Activated naive CD4-positive, alpha-beta T cell treated with anti-CD3 and anti-CD28 coated beads, Interleukin-2, amount 50 U/mL, for 72 hours (primary cell): ENCODE results near the gene SBF2. TPM values are rescaled to one million over a fixed set of nuclear protein-coding genes. Genes with fewer than 3 reads are reported as not detected.
"Not testable (repeated sequence)": the region's sequence is repeated elsewhere in the genome, so short reads cannot be mapped to it uniquely, and the experiment has no call there.

ENCODE experiments used
- ATAC-seq, 2 donors: fragments of 150-1000 bp; cut with Tn5 transposase; 2 replicates each; pipeline ENCODE4 v1.10.0; 2021; ENCODE audit warnings: mild to moderate bottlenecking in 2 of 2, moderate library complexity in 2 of 2
- DNase-seq, 2 donors: peaks; one replicate each; pipeline ENCODE4 v3.0.0; 2021 to 2022; ENCODE audit warnings: low spot score in 2 of 2
- H3K27ac Mint-ChIP-seq, 2 donors: one replicate each; pipeline ENCODE4 v1.8.0; 2022; ENCODE audit warnings: mild to moderate bottlenecking in 2 of 2, mixed read lengths in 2 of 2
- H3K36me3 Mint-ChIP-seq, 2 donors: one replicate each; pipeline ENCODE4 v1.8.0; 2022; ENCODE audit warnings: mixed read lengths in 2 of 2
- H3K9me3 Mint-ChIP-seq, 2 donors: one replicate each; pipeline ENCODE4 v1.8.0; 2022; ENCODE audit warnings: mixed read lengths in 2 of 2
- total RNA-seq, 2 donors: library from RNA; stranded (reverse); gene quantifications; one replicate each; pipeline ENCODE4 v1.2.3, GENCODE V29; 2022

Gene SBF2
- total RNA-seq, 2 donors from 2014 or later: 17.8 to 33.2 TPM

DNA sequence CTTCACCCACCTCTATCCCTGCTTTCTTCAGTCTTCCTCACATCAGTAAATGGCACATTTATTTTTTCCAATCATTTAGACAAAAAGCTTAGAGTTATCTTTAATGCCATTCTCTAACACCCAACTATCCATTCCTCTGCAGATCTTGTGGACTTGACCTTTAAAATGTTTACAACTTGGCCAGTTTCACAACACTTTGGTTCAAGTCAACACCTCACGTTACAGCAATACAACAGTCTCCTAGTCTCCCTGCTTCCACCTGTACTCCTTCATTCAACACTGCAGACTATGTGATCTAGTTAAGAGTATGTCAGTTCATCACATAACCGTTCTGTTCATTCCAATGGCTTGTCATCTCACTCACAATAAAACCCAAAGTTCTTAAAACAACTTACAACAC is 325.0 kb downstream of the SBF2 start:
- DNase-seq (no peak), ATAC-seq (no peak)
- no peaks in the 10 kb centered on the region for H3K9me3 Mint-ChIP-seq

GRCh38 chr11:9962722-9963121 is 331.3 kb downstream of the SBF2 start:
- Mint-ChIP-seq H3K36me3 (no peaks in the 10 kb centered on the region), H3K9me3 (no peaks in the 10 kb centered on the region), H3K27ac (no peak overlapping the region)
- ATAC-seq (no peak), DNase-seq (no peak)

More for the DNA sequence above, 325.0 kb downstream of the SBF2 start:
- H3K36me3 Mint-ChIP-seq: no peaks in the 10 kb centered on the region
- no peak overlapping the region for H3K27ac Mint-ChIP-seq

DNA sequence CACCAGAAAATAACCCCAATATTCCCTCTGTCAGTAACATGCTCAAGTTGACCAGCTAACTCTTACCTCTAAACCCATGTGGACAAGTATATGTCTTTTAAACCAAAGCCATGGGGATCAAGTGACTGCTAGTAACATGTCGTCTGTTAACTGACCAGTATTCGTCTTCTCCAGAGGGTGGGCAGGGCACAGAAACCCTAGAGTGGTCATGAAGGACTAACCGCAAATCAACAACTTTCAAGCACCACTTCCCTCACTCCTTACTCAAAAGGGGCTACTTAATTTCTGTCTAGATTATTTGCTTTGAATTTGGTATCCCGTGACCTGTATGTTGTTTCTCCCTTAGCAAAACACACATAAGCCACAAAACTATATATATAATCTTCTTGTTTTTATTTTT is 336.9 kb downstream of the SBF2 start:
- DNase-seq (no peak), ATAC-seq (no peak)
- Mint-ChIP-seq H3K9me3 (no peaks in the 10 kb centered on the region), H3K27ac (no peak overlapping the region), H3K36me3 (no peaks in the 10 kb centered on the region)

- no peak for ATAC-seq
- H3K27ac Mint-ChIP-seq: no peak overlapping the region
These were observed 337.5 kb downstream of the SBF2 start for GRCh38 chr11:9956483-9956882.

GRCh38 chr11:9955391-9955790 is 338.6 kb downstream of the SBF2 start:
- DNase-seq (no peak), ATAC-seq (no peak)
- no peaks in the 10 kb centered on the region for H3K36me3 Mint-ChIP-seq
- no peaks in the 10 kb centered on the region for H3K9me3 Mint-ChIP-seq
- H3K27ac Mint-ChIP-seq: no peak overlapping the region

More at GRCh38 chr11:9956483-9956882, 337.5 kb downstream of the SBF2 start:
- Mint-ChIP-seq H3K9me3 (no peaks in the 10 kb centered on the region), H3K36me3 (no peaks in the 10 kb centered on the region)
- no peak for DNase-seq

GRCh38 chr11:9953994-9954626 is 339.9 kb downstream of the SBF2 start:
- H3K27ac Mint-ChIP-seq: no peak overlapping the region
- no peaks in the 10 kb centered on the region for H3K36me3 Mint-ChIP-seq
- ATAC-seq (no peak), DNase-seq (no peak)
- no peaks in the 10 kb centered on the region for H3K9me3 Mint-ChIP-seq

GRCh38 chr11:9952511-9953196 is 341.4 kb downstream of the SBF2 start:
- H3K36me3 Mint-ChIP-seq: no peaks in the 10 kb centered on the region
- DNase-seq: no peak
- ATAC-seq: no peak
- H3K27ac Mint-ChIP-seq: no peak overlapping the region
- no peaks in the 10 kb centered on the region for H3K9me3 Mint-ChIP-seq

DNA sequence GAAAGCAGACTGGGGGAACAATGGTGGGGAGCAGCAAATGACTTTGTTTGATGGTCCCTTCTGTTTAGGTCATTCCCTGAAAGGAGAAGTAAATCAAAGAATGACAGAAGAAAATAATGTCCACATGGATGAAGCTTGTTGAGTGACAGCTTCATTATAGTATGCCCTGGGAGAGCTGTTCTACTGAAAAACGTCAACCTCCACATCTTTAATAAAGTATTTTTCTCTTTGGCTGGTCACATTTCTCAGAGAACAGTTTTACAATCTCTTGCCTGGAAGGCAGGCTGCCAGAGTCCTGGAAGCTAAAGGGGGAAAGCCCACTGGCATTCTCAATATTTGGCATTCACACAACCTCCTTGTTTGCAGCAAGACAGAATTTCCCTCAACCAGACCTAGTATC is 342.2 kb downstream of the SBF2 start:
- no peaks in the 10 kb centered on the region for H3K9me3 Mint-ChIP-seq
- ATAC-seq: no peak
- H3K27ac Mint-ChIP-seq: no peak overlapping the region

DNA sequence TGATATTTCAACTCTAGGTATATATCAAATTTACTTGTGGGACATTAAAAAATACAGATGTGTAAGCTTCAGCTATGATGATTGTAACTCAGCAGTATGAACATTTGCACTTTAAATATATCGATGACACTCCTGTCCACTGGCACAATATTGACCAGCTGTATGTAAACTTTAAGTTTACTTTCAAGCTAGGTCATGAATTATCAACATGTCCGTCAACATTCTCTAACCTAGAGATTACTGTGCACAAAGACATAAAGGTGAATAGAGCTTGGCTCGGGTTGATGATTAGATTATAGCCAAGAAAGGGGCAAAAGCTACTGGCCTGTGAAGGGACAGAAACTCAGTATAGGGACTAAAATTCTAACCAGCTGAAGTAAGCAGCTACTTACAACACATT is 343.6 kb downstream of the SBF2 start:
- peaks cover 2% of the 10 kb centered on the region in 2 donors for H3K36me3 Mint-ChIP-seq
- ATAC-seq (no peak), DNase-seq (no peak)
- no peaks in the 10 kb centered on the region for H3K9me3 Mint-ChIP-seq
- no peak overlapping the region for H3K27ac Mint-ChIP-seq

More for the DNA sequence above, 342.2 kb downstream of the SBF2 start:
- DNase-seq: no peak
- H3K36me3 Mint-ChIP-seq: no peaks in the 10 kb centered on the region

- H3K27ac Mint-ChIP-seq: no peak overlapping the region
- H3K9me3 Mint-ChIP-seq: peaks cover 3 to 7% of the 10 kb centered on the region in 2 donors
- H3K36me3 Mint-ChIP-seq: peaks cover 11 to 13% of the 10 kb centered on the region in 2 donors
- DNase-seq: no peak
- no peak for ATAC-seq
These were observed 346.7 kb downstream of the SBF2 start for GRCh38 chr11:9947231-9947864.

GRCh38 chr11:9945680-9946079 is 348.3 kb downstream of the SBF2 start:
- not testable (repeated sequence) for ATAC-seq, DNase-seq, H3K27ac Mint-ChIP-seq, H3K9me3 Mint-ChIP-seq
- peaks cover 11 to 13% of the 10 kb centered on the region in 2 donors for H3K36me3 Mint-ChIP-seq

GRCh38 chr11:9943386-9944110 is 350.5 kb downstream of the SBF2 start:
- peaks cover 11 to 13% of the 10 kb centered on the region in 2 donors for H3K36me3 Mint-ChIP-seq
- peaks cover 3 to 7% of the 10 kb centered on the region in 2 donors for H3K9me3 Mint-ChIP-seq
- no peak for DNase-seq
- H3K27ac Mint-ChIP-seq: no peak overlapping the region
- ATAC-seq: no peak

- H3K9me3 Mint-ChIP-seq: peaks cover 5 to 7% of the 10 kb centered on the region in 2 donors
- ATAC-seq (no peak), DNase-seq (no peak)
- no peak overlapping the region for H3K27ac Mint-ChIP-seq
- H3K36me3 Mint-ChIP-seq: peaks cover 11 to 13% of the 10 kb centered on the region in 2 donors
These were observed 352.0 kb downstream of the SBF2 start for GRCh38 chr11:9941991-9942390.

DNA sequence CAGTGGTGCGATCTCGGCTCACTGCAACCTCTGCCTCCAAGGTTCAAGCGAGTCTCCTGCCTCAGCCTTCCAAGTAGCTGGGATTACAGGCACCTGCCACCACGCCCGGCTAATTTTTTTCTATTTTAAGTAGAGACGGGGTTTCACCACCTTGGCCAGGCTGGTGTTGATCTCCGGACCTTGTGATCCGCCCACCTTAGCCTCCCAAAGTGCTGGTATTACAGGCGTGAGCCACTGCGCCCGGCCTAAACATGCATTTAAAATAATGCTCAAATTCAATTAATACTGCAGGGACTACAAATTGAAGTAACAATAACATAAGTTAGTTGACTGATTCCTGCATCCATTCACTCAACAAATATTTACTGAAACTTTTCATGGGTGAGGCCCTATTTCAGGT is 354.9 kb downstream of the SBF2 start:
- peaks cover 7 to 20% of the 10 kb centered on the region in 2 donors for H3K9me3 Mint-ChIP-seq
- not testable (repeated sequence) for H3K27ac Mint-ChIP-seq, ATAC-seq, DNase-seq, H3K36me3 Mint-ChIP-seq

GRCh38 chr11:9936754-9937153 is 357.3 kb downstream of the SBF2 start:
- H3K9me3 Mint-ChIP-seq: peaks cover 7 to 28% of the 10 kb centered on the region in 2 donors
- no peak for DNase-seq
- H3K27ac Mint-ChIP-seq: no peak overlapping the region
- ATAC-seq: no peak
- peaks cover 5 to 21% of the 10 kb centered on the region in 2 donors for H3K36me3 Mint-ChIP-seq

GRCh38 chr11:9932843-9933242 is 361.2 kb downstream of the SBF2 start:
- not testable (repeated sequence) for ATAC-seq, H3K27ac Mint-ChIP-seq, DNase-seq
- Mint-ChIP-seq H3K9me3 (peaks cover 12 to 35% of the 10 kb centered on the region in 2 donors), H3K36me3 (peaks cover 13 to 35% of the 10 kb centered on the region in 2 donors)
